NCI-H1694 (cell line): ENCODE measurements around the gene IGFBP2.

Source experiments
- DNase-seq: peaks from one replicate; lab custom pipeline; 2025; lab: John Stamatoyannopoulos, UW

Gene IGFBP2

GRCh38 chr2:216702756-216703155 lies 69.5 kb downstream of the IGFBP2 start:
- no peak for DNase-seq

GRCh38 chr2:216710551-216711301 lies 77.5 kb downstream of the IGFBP2 start:
- DNase-seq = no peak

- DNase-seq = no peak
Measured at GRCh38 chr2:216711348-216711747, 78.1 kb downstream of the IGFBP2 start.

DNA sequence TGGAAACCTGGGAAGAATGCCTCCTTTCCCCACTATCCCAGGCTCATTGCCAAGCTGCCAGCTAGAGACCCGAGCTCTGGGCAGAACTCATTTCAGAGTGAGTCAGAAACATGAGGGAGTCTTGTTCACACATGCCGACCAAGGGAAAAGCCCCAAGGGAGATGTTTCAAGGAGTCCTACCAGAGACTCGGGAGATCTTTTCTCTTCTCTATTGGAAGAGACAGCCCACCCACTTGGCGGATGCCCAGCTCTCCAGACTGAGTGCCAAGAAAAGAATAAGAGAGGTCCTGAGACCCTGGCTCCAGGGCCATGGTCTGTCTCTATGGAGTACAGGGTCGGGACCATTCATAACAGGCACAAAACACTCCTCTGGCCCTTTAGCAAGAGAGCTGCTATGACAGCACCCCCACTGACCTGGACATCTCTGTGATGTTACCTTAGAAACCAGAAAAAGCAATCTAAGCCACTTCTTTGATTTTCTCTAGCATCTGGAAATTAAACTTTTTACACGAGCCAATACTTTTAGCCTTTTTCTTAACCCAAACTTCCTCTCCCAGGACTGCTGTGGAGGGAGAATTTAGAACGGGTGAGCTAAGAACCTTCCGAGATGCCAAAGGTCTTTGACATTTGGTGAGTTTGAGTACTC lies 80.6 kb downstream of the IGFBP2 start:
- peak; percentile 3 for DNase-seq
